ENCODE results near the gene CNOT6L.

DNA sequence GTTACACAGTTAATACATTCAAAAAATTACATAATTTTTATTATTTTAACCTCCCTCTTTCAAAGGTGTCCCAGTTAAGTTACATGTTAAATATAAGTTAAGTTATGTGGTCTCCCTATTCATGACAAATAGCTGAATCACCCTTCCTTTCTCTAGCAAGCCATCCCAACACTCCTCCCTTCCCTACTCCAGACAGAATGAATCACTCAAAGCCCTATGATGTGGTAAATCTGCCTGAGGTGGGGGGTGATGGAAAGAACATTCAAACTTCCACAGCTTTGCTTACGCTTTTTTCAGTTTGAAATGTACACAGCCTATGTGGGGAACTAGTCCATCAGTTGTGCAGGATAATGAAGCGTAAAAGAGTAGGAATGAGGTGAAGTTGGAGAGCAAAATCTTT is 123.4 kb downstream of the CNOT6L start:
- TF ChIP-seq RCOR1 (IDR thresholded peaks at IDR 0.05; ENCODE audit: low read length) = no peak
- TF ChIP-seq, protein P1, sequence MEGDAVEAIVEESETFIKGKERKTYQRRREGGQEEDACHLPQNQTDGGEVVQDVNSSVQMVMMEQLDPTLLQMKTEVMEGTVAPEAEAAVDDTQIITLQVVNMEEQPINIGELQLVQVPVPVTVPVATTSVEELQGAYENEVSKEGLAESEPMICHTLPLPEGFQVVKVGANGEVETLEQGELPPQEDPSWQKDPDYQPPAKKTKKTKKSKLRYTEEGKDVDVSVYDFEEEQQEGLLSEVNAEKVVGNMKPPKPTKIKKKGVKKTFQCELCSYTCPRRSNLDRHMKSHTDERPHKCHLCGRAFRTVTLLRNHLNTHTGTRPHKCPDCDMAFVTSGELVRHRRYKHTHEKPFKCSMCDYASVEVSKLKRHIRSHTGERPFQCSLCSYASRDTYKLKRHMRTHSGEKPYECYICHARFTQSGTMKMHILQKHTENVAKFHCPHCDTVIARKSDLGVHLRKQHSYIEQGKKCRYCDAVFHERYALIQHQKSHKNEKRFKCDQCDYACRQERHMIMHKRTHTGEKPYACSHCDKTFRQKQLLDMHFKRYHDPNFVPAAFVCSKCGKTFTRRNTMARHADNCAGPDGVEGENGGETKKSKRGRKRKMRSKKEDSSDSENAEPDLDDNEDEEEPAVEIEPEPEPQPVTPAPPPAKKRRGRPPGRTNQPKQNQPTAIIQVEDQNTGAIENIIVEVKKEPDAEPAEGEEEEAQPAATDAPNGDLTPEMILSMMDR (IDR thresholded peaks at IDR 0.05) = no peak
